GM13976 (cell line): ENCODE results near the gene CIZ1.

Experiments used
- DNase-seq: peaks from one replicate; pipeline ENCODE4 v3.0.0; 2012; ENCODE audit warnings: low spot score
- CTCF ChIP-seq: IDR thresholded peaks from 2 replicates; pipeline ENCODE4 v1.5.1; 2012; ENCODE audit warnings: borderline replicate concordance, mild to moderate bottlenecking; ENCODE audit not compliant: insufficient read depth; ENCODE audit errors: extremely low read depth, missing control alignments, control extremely low read depth
- in situ Hi-C: fragments of 300-500 bp; cut with MboI; formaldehyde crosslinking; loops from one replicate; pipeline ENCODE4 v1.12.0; 2022; ENCODE audit warnings: low sequenced_read_pairs, mixed read lengths, inconsistent platforms; ENCODE audit not compliant: unreplicated experiment

Gene CIZ1

GRCh38 chr9:128225770-128226411, 34.5 kb upstream of the CIZ1 start:
- in situ Hi-C loops: no loop called here
- no peak for TF ChIP-seq CTCF
- no peak for DNase-seq

DNA sequence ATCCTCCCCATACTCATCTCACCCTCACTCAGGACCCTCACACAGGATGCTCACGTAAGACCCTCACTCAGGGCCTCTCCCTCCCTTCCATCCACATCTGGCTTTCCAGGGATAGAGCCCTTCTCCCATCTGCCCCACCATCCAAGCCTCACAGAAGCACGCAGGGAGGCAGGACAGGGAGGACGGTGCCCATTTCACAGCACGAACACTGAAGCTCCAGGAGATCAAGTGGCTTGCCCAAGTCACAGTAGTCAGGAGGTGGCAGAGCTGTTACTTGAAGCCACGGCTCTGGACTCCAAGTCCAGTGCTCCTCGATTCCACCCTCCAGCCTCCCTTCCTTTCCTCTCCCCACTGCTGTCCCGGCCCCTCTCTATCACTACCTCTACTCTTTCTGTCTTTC, 33.5 kb upstream of the CIZ1 start:
- in situ Hi-C loops: no loop called here
- DNase-seq: no peak
- TF ChIP-seq CTCF: no peak

GRCh38 chr9:128222880-128223670, 31.7 kb upstream of the CIZ1 start:
- DNase-seq: no peak
- no peak for TF ChIP-seq CTCF
- in situ Hi-C loops: no loop called here

DNA sequence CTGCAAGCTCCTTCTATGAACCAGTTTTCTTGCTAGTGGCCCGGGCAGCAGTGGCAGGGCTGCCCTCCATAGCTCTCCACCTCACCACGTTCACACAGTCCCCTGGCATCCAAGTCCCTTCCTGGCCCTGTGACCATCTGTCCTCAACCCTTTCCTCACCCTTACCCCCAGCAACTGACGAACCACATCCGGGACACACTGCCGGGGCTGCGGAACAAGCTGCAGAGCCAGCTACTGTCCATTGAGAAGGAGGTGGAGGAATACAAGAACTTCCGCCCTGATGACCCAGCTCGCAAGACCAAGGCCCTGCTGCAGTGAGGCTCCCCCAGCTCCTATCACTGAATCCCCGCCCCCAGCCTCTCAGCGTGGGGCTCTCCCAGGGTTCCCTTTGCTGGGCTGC, 30.7 kb upstream of the CIZ1 start:
- TF ChIP-seq CTCF: no peak
- DNase-seq: no peak
- in situ Hi-C loops: no loop called here

GRCh38 chr9:128219831-128220230, 28.5 kb upstream of the CIZ1 start:
- no peak for DNase-seq
- in situ Hi-C loops: no loop called here
- no peak for TF ChIP-seq CTCF

DNA sequence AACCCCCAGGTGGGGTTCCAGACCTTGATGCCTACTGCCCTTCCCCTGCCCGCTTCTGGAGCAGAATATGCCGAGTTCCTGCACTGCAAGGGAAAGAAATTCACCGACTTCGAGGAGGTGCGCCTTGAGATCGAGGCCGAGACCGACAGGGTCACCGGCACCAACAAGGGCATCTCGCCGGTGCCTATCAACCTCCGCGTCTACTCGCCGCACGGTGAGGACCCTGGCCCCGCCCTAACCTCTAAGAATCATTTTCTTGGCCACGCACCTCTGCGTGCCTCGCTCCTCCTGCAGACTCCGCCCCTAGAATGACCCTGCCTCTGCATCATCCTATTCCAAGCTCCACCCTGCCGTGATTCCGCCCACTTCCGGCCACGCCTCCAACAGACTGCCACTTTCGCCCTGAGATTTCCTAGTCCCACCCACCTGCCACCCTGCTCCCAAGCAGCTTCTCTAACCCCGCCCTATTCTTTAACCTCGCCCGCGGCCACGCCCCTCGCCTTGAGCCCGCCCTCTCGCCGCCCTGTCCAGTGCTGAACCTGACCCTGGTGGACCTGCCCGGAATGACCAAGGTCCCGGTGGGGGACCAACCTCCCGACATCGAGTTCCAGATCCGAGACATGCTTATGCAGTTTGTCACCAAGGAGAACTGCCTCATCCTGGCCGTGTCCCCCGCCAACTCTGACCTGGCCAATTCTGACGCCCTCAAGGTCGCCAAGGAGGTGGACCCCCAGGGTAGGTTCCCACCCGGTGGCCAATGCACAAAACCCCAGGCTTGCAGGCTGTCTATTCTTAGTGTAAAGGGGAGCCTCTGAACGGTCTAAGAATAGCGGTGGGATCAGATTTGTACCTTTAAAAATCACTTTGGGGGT, 27.4 kb upstream of the CIZ1 start:
- TF ChIP-seq CTCF: no peak
- peak; percentile 97 for DNase-seq
- in situ Hi-C loops: no loop called here
